Right atrium auricular region (tissue), 2 donors: ENCODE data around the gene YES1. TPM values are rescaled to one million over a fixed set of nuclear protein-coding genes. Genes with fewer than 3 reads are reported as not detected.

Experiments
- DNase-seq: peaks from one replicate; pipeline ENCODE4 v3.0.0-alpha.2; 2019; ENCODE audit warnings: low spot score
- H3K27ac ChIP-seq, 2 donors: fragments of 200-600 bp; sonication (generic); 1 replicate in 1 of 2; 2 replicates in 1 of 2; pipeline ENCODE4 v1.5.1; 2016 to 2019
- H3K27me3 ChIP-seq, 2 donors: fragments of 200-600 bp; sonication (generic); one replicate each; pipeline versions ENCODE4 v1.5.1 to v1.6.0; 2017 to 2019
- H3K36me3 ChIP-seq: fragments of 200-600 bp; sonication (generic); one replicate; pipeline ENCODE4 v1.5.1; 2016
- H3K4me1 ChIP-seq, 2 donors: fragments of 200-600 bp; sonication (generic); one replicate each; pipeline versions ENCODE4 v1.5.1 to v1.6.0; 2017 to 2019
- H3K4me3 ChIP-seq, 2 donors: fragments of 200-600 bp; sonication (generic); 1 replicate in 1 of 2; 2 replicates in 1 of 2; pipeline ENCODE4 v1.5.1; 2017 to 2019; ENCODE audit warnings: mild to moderate bottlenecking in 1 of 2, moderate library complexity in 1 of 2
- H3K9me3 ChIP-seq, 2 donors: fragments of 200-600 bp; sonication (generic); one replicate each; pipeline ENCODE4 v1.5.1; 2019
- CTCF ChIP-seq, 2 donors: fragments of 200-600 bp; sonication (generic); IDR thresholded peaks; one replicate each; pipeline ENCODE4 v1.5.1; 2019; ENCODE audit warnings: antibody characterized with exemption in 2 of 2
- total RNA-seq, 2 donors: library from RNA; depleted of rRNA; stranded (reverse); fragments of >200 nt; gene quantifications; one replicate each; pipeline ENCODE4 v1.1.0, GENCODE V29; 2016

The YES1 gene
- total RNA-seq, 2 donors from 2014 or later, result 20.3 to 37.3 TPM

- H3K9me3 ChIP-seq, result no peaks in the 10 kb centered on the region
- H3K36me3 ChIP-seq, result peaks cover 3% of the 10 kb centered on the region
- no peak overlapping the region for H3K4me3 ChIP-seq
- peaks cover 0 to 9% of the 10 kb centered on the region in 2 donors for H3K4me1 ChIP-seq
- H3K27me3 ChIP-seq, result no peaks in the 10 kb centered on the region
- no peak for TF ChIP-seq CTCF (IDR thresholded peaks at IDR 0.05)
- DNase-seq, result no peak
- H3K27ac ChIP-seq, result no peak overlapping the region
Observed at GRCh38 chr18:693466-694187, 118.4 kb downstream of the YES1 start.

- H3K4me1 ChIP-seq, result peaks cover 0 to 9% of the 10 kb centered on the region in 2 donors
- H3K27ac ChIP-seq, result no peak overlapping the region
- no peaks in the 10 kb centered on the region for H3K9me3 ChIP-seq
- no peak for TF ChIP-seq CTCF (IDR thresholded peaks at IDR 0.05)
- no peak for DNase-seq
- no peaks in the 10 kb centered on the region for H3K27me3 ChIP-seq
- H3K4me3 ChIP-seq, result no peak overlapping the region
- H3K36me3 ChIP-seq, result peaks cover 3% of the 10 kb centered on the region
Observed at GRCh38 chr18:692824-693223, 119.2 kb downstream of the YES1 start.

DNA sequence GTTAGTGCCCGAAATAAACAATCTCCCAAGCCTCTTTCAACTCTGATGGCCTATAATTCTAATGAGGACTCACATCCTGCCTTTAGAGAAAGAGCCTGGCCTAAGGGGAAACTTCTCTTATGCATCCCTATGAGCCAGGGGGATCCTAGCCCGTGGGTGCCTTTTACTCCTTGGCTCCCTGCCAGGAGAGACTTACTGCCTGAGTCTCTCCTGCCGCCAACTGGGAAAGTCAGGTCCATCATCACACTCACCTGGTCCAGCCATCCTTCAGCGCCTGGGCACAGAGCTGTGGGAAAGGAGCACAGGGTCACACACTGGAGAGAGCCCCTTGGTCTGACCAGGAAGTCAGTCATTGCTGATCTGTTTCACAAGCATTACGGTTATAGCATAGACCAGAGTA lies 123.7 kb downstream of the YES1 start:
- Histone ChIP-seq H3K36me3 (peaks cover 8% of the 10 kb centered on the region), H3K9me3 (no peaks in the 10 kb centered on the region), H3K27ac (no peak overlapping the region), H3K4me3 (no peak overlapping the region), H3K27me3 (no peaks in the 10 kb centered on the region), H3K4me1 (peaks cover 0 to under 1% of the 10 kb centered on the region in 2 donors)
- TF ChIP-seq CTCF (IDR thresholded peaks at IDR 0.05), result no peak
- no peak for DNase-seq

- DNase-seq, result no peak
- peaks cover 23% of the 10 kb centered on the region for H3K36me3 ChIP-seq
Observed at GRCh38 chr18:686339-687111, 125.5 kb downstream of the YES1 start.

GRCh38 chr18:685438-685837 lies 126.6 kb downstream of the YES1 start:
- Histone ChIP-seq H3K36me3 (peaks cover 25% of the 10 kb centered on the region), H3K4me3 (no peak overlapping the region), H3K4me1 (no peaks in the 10 kb centered on the region), H3K27ac (no peak overlapping the region), H3K27me3 (no peaks in the 10 kb centered on the region), H3K9me3 (no peaks in the 10 kb centered on the region)
- TF ChIP-seq CTCF (IDR thresholded peaks at IDR 0.05), result no peak
- DNase-seq, result no peak

More at GRCh38 chr18:686339-687111, 125.5 kb downstream of the YES1 start:
- no peak overlapping the region for H3K27ac ChIP-seq
- no peak for TF ChIP-seq CTCF (IDR thresholded peaks at IDR 0.05)
- H3K4me1 ChIP-seq, result no peaks in the 10 kb centered on the region
- no peaks in the 10 kb centered on the region for H3K9me3 ChIP-seq
- H3K4me3 ChIP-seq, result no peak overlapping the region
- H3K27me3 ChIP-seq, result no peaks in the 10 kb centered on the region
